Calu3 (cell line): ENCODE measurements around the gene NUDT17. TPM values are rescaled to one million over a fixed set of nuclear protein-coding genes. Genes with fewer than 3 reads are reported as not detected.
"Not testable (repeated sequence)": the region's sequence is repeated elsewhere in the genome, so short reads cannot be mapped to it uniquely, and the experiment has no call there.

Experiments
- BruUV-seq: library from RNA; stranded (reverse); fragments of 400-500 nt; replicated peaks from 2 replicates; lab custom pipeline; 2021; lab: Mats Ljungman, UMichigan
- CTCF ChIA-PET: fragments of 300-600 bp; sonication (Branson Sonifier 250); formaldehyde crosslinking; loops from one replicate; lab custom pipeline; 2022; ENCODE audit warnings: antibody characterized with exemption; lab: Charles Lee
- DNase-seq: peaks from one replicate; pipeline ENCODE4 v3.0.0; 2022
- H3K27ac Mint-ChIP-seq: one replicate; pipeline ENCODE4 v1.8.0; 2022; ENCODE audit warnings: mixed read lengths; ENCODE audit not compliant: unreplicated experiment
- H3K27me3 Mint-ChIP-seq: one replicate; pipeline ENCODE4 v1.8.0; 2022; ENCODE audit warnings: mixed read lengths; ENCODE audit not compliant: unreplicated experiment
- H3K36me3 Mint-ChIP-seq: one replicate; pipeline ENCODE4 v1.8.0; 2022; ENCODE audit warnings: mild to moderate bottlenecking, moderate library complexity, mixed read lengths; ENCODE audit not compliant: insufficient read depth, unreplicated experiment
- H3K4me1 Mint-ChIP-seq: one replicate; pipeline ENCODE4 v1.8.0; 2022; ENCODE audit warnings: mild to moderate bottlenecking, low read depth, mixed read lengths; ENCODE audit not compliant: unreplicated experiment
- H3K4me3 Mint-ChIP-seq: one replicate; pipeline ENCODE4 v1.8.0; 2022; ENCODE audit warnings: mild to moderate bottlenecking, low read depth, moderate library complexity, mixed read lengths; ENCODE audit not compliant: unreplicated experiment
- H3K9me3 Mint-ChIP-seq: one replicate; pipeline ENCODE4 v1.8.0; 2022; ENCODE audit warnings: low read depth, mixed read lengths; ENCODE audit not compliant: unreplicated experiment
- CTCF ChIP-seq: fragments of 200-600 bp; IDR thresholded peaks from one replicate; pipeline ENCODE4 v1.8.0; 2022; ENCODE audit warnings: antibody characterized with exemption; ENCODE audit not compliant: unreplicated experiment
- intact Hi-C: fragments of 100-400 bp; cut with micrococcal nuclease; formaldehyde crosslinking; loops from one replicate; pipeline ENCODE4 v1.10.0; 2022; ENCODE audit not compliant: unreplicated experiment
- total RNA-seq: library from RNA; stranded (reverse); gene quantifications from 2 replicates; pipeline ENCODE4 v1.2.3, GENCODE V29; 2022

Gene NUDT17
- total RNA-seq, 1 experiment from 2014 or later, result 2.8 TPM

- BruUV-seq, result no TSS peak
- Mint-ChIP-seq H3K36me3 (no peaks in the 10 kb centered on the region), H3K27ac (no peak overlapping the region), H3K9me3 (no peaks in the 10 kb centered on the region), H3K4me3 (no peak overlapping the region), H3K4me1 (no peaks in the 10 kb centered on the region), H3K27me3 (no peaks in the 10 kb centered on the region)
- DNase-seq, result no peak
- no peak for TF ChIP-seq CTCF
- CTCF ChIA-PET, result no interaction called here
- intact Hi-C loops, result no loop called here
Measured at GRCh38 chr1:145805057-145805456, 40.4 kb upstream of the NUDT17 start.

- Mint-ChIP-seq H3K4me3 (no peak overlapping the region), H3K36me3 (no peaks in the 10 kb centered on the region), H3K27me3 (no peaks in the 10 kb centered on the region), H3K27ac (no peak overlapping the region), H3K4me1 (no peaks in the 10 kb centered on the region), H3K9me3 (no peaks in the 10 kb centered on the region)
- TF ChIP-seq CTCF, result no peak
- intact Hi-C loops, result no loop called here
- no TSS peak for BruUV-seq
- DNase-seq, result no peak
- CTCF ChIA-PET, result interaction anchor here (0.6 kb wide), 1 partner anchor 1345 kb away, joined by 3 read pairs; the partner anchor contains the start of gene NBPF15
Measured at GRCh38 chr1:145806408-145806807, 39.0 kb upstream of the NUDT17 start.

- DNase-seq, result no peak
- Mint-ChIP-seq H3K9me3 (no peaks in the 10 kb centered on the region), H3K4me3 (no peak overlapping the region), H3K27ac (no peak overlapping the region), H3K36me3 (no peaks in the 10 kb centered on the region), H3K27me3 (no peaks in the 10 kb centered on the region), H3K4me1 (no peaks in the 10 kb centered on the region)
- CTCF ChIA-PET, result no interaction called here
- no TSS peak for BruUV-seq
- TF ChIP-seq CTCF, result no peak
- intact Hi-C loops, result no loop called here
Measured at GRCh38 chr1:145806844-145807243, 38.6 kb upstream of the NUDT17 start.

GRCh38 chr1:145812977-145813810 lies 32.2 kb upstream of the NUDT17 start:
- H3K9me3 Mint-ChIP-seq, H3K36me3 Mint-ChIP-seq, H3K4me1 Mint-ChIP-seq, H3K27me3 Mint-ChIP-seq, DNase-seq, BruUV-seq, H3K27ac Mint-ChIP-seq, intact Hi-C loops, H3K4me3 Mint-ChIP-seq, CTCF ChIA-PET: not testable (repeated sequence)

- intact Hi-C loops, H3K27me3 Mint-ChIP-seq, H3K4me1 Mint-ChIP-seq, H3K9me3 Mint-ChIP-seq, BruUV-seq, H3K36me3 Mint-ChIP-seq, CTCF ChIA-PET, H3K4me3 Mint-ChIP-seq, H3K27ac Mint-ChIP-seq: not testable (repeated sequence)
- DNase-seq, result peak; percentile 6
Measured at GRCh38 chr1:145818095-145818494, 27.3 kb upstream of the NUDT17 start.

- intact Hi-C loops, result loop anchor here (5.0 to 10.0 kb wide), 2 partner anchors 41 to 88 kb away; no protein-coding TSS in a partner anchor
- DNase-seq, H3K4me1 Mint-ChIP-seq, H3K27ac Mint-ChIP-seq, BruUV-seq, CTCF ChIA-PET, H3K9me3 Mint-ChIP-seq, H3K27me3 Mint-ChIP-seq: not testable (repeated sequence)
- Mint-ChIP-seq H3K4me3 (peak overlapping the region; percentile 89), H3K36me3 (peaks cover 32% of the 10 kb centered on the region)
Measured at GRCh38 chr1:145822779-145823331, 22.6 kb upstream of the NUDT17 start.
